ENCODE results near the gene MACF1. TPM values are rescaled to one million over a fixed set of nuclear protein-coding genes. Genes with fewer than 3 reads are reported as not detected.

MACF1 gene, protein sequence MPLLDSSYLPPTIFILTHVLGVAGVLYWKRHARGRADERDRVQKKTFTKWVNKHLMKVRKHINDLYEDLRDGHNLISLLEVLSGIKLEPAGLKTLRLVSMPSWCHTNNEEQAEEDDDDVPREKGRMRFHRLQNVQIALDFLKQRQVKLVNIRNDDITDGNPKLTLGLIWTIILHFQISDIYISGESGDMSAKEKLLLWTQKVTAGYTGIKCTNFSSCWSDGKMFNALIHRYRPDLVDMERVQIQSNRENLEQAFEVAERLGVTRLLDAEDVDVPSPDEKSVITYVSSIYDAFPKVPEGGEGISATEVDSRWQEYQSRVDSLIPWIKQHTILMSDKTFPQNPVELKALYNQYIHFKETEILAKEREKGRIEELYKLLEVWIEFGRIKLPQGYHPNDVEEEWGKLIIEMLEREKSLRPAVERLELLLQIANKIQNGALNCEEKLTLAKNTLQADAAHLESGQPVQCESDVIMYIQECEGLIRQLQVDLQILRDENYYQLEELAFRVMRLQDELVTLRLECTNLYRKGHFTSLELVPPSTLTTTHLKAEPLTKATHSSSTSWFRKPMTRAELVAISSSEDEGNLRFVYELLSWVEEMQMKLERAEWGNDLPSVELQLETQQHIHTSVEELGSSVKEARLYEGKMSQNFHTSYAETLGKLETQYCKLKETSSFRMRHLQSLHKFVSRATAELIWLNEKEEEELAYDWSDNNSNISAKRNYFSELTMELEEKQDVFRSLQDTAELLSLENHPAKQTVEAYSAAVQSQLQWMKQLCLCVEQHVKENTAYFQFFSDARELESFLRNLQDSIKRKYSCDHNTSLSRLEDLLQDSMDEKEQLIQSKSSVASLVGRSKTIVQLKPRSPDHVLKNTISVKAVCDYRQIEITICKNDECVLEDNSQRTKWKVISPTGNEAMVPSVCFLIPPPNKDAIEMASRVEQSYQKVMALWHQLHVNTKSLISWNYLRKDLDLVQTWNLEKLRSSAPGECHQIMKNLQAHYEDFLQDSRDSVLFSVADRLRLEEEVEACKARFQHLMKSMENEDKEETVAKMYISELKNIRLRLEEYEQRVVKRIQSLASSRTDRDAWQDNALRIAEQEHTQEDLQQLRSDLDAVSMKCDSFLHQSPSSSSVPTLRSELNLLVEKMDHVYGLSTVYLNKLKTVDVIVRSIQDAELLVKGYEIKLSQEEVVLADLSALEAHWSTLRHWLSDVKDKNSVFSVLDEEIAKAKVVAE (N-terminal part only)
- total RNA-seq (2014; rRNA removed; shearing (Covaris generic)), result 170 and 189 TPM in 2 replicates

DNA sequence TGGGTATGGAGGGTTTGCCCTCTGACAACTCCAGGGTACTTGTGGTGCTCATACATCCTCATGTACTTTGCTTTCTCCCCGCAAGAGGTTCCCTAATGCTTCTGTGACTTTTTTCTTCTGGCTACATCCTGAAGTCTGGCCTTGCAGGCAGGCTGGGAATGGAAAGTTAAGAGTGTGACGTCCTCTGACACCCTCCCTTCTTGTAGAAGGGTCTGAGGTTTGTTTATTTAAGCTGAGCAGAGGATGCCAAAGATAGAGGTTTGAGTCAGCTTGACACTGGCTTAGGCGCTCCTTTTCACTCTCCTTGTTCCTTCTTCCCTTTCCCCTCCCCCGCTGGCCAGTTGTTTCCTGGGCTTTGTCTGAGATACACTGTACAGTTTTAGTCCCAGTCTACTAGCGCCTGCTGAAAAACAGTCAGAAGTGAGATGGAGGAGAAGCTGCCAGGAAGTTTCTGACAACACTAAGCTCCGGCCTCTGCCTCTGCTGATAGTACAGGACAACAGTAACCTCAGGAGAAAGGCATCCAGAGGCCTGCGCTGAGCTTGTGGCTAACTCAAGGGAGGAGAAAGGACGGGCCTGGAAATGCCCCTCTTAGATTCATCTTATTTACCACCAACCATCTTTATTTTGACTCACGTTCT is at the start of gene MACF1:
MACF1 (plus strand) TSS at position 255 of the 641 bp plus-strand sequence; CDS start at position 583, 328 bp downstream.

DNA sequence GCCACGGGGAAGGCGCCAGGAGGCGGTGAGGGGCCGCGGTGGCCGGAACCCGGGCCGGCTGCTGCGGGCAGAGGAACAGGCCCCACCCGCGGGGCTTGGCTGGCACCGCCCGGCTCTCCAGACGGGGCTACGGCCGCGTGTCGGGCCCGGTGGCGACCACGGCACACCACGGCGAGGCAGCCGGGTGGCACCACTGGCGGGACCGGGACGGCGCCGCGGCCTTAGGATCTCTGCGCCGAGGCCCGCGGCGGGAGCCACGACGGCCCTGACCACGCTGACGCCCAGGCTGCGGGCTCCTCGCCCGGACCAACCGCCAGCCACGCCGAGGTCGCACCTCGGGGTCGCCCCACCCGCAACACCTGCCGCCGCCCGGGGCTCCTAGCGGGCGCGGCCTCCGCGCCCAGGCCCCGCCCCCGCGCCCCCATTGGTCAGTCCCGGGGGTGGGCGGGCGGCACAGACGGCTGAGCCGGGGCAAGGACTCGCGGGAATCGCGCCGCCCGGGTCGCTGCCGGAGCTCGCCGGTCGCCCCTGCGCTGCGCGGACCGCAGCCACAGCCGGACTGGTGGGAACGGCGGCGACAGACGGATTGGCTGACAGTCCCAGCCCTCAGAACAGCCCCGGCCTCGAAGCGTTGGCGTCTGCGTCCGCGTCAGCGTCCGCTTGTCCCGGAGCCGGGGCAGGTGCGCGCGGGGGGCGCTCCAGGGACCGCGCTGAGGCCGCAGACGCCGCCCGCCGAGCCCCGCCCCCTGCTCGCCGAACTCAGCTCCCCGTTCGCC is 286.8 kb downstream of the MACF1 start, which contains the start of gene BMP8A:
BMP8A (plus strand) TSS at position 491 of the 776 bp plus-strand sequence. CDS start 356 bp downstream, outside the sequence.

Other genes starting within 250 kb of the MACF1 start
- gene AKIRIN1, start 213.4 kb upstream of the MACF1 start, total RNA-seq (2014; rRNA removed; shearing (Covaris generic)), result 36.5 and 44.9 TPM in 2 replicates
- gene NDUFS5, start 178.3 kb upstream of the MACF1 start, total RNA-seq (2014; rRNA removed; shearing (Covaris generic)), result 641 and 700 TPM in 2 replicates

Measured in A375 (cell line).